Ishikawa (cell line): ENCODE results near the gene SLC17A7.

ENCODE experiments used
- CEBPB ChIP-seq: IDR thresholded peaks from 2 replicates; pipeline ENCODE4 v1.6.1; 2012
- CREB1 ChIP-seq: IDR thresholded peaks from 2 replicates; pipeline ENCODE4 v1.6.1; 2012; ENCODE audit warnings: low read depth
- EGR1 ChIP-seq: IDR thresholded peaks from 2 replicates; pipeline ENCODE4 v1.6.1; 2012
- EP300 ChIP-seq: IDR thresholded peaks from 2 replicates; pipeline ENCODE4 v1.6.1; 2012; ENCODE audit warnings: borderline replicate concordance
- NFIC ChIP-seq: IDR thresholded peaks from 2 replicates; pipeline ENCODE4 v1.6.1; 2012
- RAD21 ChIP-seq: IDR thresholded peaks from 2 replicates; pipeline ENCODE4 v1.6.1; 2012; ENCODE audit warnings: low read depth
- TCF12 ChIP-seq: IDR thresholded peaks from 2 replicates; pipeline ENCODE4 v1.6.1; 2012; ENCODE audit warnings: low read depth
- TEAD4 ChIP-seq: IDR thresholded peaks from 2 replicates; pipeline ENCODE4 v1.6.1; 2012
- YY1 ChIP-seq: IDR thresholded peaks from 2 replicates; pipeline ENCODE4 v1.6.1; 2012; ENCODE audit warnings: low read depth
- ZBTB7A ChIP-seq: IDR thresholded peaks from 2 replicates; pipeline ENCODE4 v1.6.1; 2012; ENCODE audit warnings: low read depth
- TF ChIP-seq, protein P1 (sequence below): IDR thresholded peaks from 2 replicates; pipeline ENCODE4 v1.6.1; 2012
- TF ChIP-seq, protein P2 (sequence below): IDR thresholded peaks from 2 replicates; pipeline ENCODE4 v1.6.1; 2012; ENCODE audit warnings: low read depth, mild to moderate bottlenecking
- TF ChIP-seq, protein P3 (sequence below): IDR thresholded peaks from 2 replicates; pipeline ENCODE4 v1.6.1; 2012

DNA sequence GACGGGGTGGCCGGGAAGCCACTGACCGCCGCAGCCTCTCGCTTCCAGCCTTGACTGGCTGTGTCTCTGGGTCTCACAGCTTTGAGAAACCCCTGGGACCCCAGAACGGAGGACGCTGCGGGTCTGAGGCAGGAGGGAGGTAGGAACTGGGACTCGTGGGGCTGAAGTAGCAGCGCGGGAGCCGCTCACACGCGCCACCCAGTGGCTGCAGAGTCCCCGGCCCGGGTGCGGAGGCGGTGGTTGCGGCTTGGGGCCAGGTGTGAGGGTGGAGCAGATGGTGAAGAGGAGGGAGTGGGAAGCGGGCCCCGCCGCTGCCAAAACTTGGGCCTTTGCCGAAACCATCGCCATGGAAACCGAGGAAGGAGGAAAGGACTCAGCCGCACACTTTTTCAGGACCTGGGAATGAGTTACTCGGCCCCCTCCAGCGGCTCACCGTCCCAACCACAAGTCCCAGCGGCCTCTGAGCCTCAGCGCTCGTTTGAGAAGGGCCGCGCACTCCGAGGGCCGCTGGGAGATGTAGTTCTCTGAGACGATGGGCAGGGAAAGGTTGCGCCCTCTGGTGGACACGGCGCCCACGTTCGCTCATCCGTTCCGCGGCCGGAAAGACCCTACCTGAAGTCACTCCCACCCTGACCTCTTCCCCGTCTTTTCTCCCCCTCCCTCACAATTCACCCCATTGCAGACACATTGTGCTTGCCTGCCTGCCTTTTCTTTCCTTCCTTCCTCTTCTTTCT, 2.2 kb upstream of the SLC17A7 start:
- peak; percentile 81 for TF ChIP-seq RAD21
- TF ChIP-seq TEAD4, result no peak
- peak; percentile 96 for TF ChIP-seq EGR1
- TF ChIP-seq, protein P1, sequence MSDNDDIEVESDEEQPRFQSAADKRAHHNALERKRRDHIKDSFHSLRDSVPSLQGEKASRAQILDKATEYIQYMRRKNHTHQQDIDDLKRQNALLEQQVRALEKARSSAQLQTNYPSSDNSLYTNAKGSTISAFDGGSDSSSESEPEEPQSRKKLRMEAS, result peak; percentile 30; the same call in 1 of the 2 replicates
- peak; percentile 21; the same call in 1 of the 2 replicates for TF ChIP-seq NFIC
- TF ChIP-seq, protein P2, sequence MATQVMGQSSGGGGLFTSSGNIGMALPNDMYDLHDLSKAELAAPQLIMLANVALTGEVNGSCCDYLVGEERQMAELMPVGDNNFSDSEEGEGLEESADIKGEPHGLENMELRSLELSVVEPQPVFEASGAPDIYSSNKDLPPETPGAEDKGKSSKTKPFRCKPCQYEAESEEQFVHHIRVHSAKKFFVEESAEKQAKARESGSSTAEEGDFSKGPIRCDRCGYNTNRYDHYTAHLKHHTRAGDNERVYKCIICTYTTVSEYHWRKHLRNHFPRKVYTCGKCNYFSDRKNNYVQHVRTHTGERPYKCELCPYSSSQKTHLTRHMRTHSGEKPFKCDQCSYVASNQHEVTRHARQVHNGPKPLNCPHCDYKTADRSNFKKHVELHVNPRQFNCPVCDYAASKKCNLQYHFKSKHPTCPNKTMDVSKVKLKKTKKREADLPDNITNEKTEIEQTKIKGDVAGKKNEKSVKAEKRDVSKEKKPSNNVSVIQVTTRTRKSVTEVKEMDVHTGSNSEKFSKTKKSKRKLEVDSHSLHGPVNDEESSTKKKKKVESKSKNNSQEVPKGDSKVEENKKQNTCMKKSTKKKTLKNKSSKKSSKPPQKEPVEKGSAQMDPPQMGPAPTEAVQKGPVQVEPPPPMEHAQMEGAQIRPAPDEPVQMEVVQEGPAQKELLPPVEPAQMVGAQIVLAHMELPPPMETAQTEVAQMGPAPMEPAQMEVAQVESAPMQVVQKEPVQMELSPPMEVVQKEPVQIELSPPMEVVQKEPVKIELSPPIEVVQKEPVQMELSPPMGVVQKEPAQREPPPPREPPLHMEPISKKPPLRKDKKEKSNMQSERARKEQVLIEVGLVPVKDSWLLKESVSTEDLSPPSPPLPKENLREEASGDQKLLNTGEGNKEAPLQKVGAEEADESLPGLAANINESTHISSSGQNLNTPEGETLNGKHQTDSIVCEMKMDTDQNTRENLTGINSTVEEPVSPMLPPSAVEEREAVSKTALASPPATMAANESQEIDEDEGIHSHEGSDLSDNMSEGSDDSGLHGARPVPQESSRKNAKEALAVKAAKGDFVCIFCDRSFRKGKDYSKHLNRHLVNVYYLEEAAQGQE, result no peak
- TF ChIP-seq ZBTB7A, result peak; percentile 93
- TF ChIP-seq EP300, result no peak
- TF ChIP-seq YY1, result 0 out of 2 replicates have a peak, but pooled peaks have one; percentile 57
- no peak for TF ChIP-seq TCF12
- TF ChIP-seq CREB1, result no peak
- no peak for TF ChIP-seq CEBPB
- TF ChIP-seq, protein P3, sequence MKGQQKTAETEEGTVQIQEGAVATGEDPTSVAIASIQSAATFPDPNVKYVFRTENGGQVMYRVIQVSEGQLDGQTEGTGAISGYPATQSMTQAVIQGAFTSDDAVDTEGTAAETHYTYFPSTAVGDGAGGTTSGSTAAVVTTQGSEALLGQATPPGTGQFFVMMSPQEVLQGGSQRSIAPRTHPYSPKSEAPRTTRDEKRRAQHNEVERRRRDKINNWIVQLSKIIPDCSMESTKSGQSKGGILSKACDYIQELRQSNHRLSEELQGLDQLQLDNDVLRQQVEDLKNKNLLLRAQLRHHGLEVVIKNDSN, result 0 out of 2 replicates have a peak, but pooled peaks have one; percentile 20
